Memory B cell (primary cell): ENCODE data around the gene NUS1.
"Not testable (repeated sequence)": the region's sequence is repeated elsewhere in the genome, so short reads cannot be mapped to it uniquely, and the experiment has no call there.

Experiments used
- ATAC-seq: fragments of 150-1000 bp; cut with Tn5 transposase; 2 replicates; pipeline ENCODE4 v1.10.0; 2021; ENCODE audit warnings: low read depth, mild to moderate bottlenecking, moderate library complexity
- DNase-seq, 2 donors: peaks; one replicate each; pipeline ENCODE4 v3.0.0; 2022; ENCODE audit warnings: low spot score in 2 of 2
- H3K27ac Mint-ChIP-seq: one replicate; pipeline ENCODE4 v1.8.0; 2022; ENCODE audit warnings: mild to moderate bottlenecking, moderate library complexity, mixed read lengths
- H3K27me3 Mint-ChIP-seq: one replicate; pipeline ENCODE4 v1.8.0; 2022; ENCODE audit warnings: mixed read lengths
- H3K36me3 Mint-ChIP-seq: one replicate; pipeline ENCODE4 v1.8.0; 2022; ENCODE audit warnings: mild to moderate bottlenecking, mixed read lengths
- H3K4me1 Mint-ChIP-seq: one replicate; pipeline ENCODE4 v1.8.0; 2022; ENCODE audit warnings: mixed read lengths
- H3K4me3 Mint-ChIP-seq: one replicate; pipeline ENCODE4 v1.8.0; 2022; ENCODE audit warnings: mild to moderate bottlenecking, moderate library complexity, mixed read lengths
- H3K9me3 Mint-ChIP-seq: one replicate; pipeline ENCODE4 v1.8.0; 2022; ENCODE audit warnings: mixed read lengths

The NUS1 gene

DNA sequence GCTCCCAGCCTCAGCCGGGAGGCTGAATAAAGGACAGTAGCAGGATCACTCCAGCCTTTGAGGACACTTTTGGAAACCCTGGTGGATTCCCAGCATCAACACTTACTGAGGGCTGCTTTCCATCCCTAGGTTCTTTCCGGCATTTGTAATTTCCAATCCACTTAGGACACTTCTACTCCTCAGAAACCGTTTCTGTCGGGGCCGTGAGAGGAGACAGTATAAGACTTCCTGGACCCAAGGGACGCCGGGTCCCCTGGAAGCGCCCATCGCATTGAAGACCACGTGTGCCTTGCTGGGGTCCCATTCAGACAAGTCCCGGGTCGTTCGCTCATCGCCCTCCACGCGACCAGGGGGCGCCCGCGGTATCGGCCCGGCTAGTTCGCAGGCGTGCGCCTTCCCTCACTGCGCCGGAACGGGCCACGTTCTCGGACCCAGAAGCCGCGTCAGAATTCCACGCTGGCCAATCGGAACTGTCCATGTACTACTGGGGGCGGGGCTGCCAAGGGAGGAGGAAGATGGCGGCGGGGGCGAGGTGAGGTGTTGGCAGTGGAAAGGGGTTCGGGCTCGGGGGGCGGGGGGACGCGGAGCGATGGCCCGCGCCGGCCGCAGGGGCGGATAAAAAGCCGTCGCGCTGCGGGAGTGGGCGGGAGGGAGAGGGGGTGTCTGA lies at the start of gene NUS1:
Gene NUS1 (plus strand): TSS at position 479 of the 667 bp plus-strand sequence. CDS start 202 bp downstream, outside the sequence.
- H3K4me3 Mint-ChIP-seq, result peak within 1 kb of the TSS; percentile 91
- H3K4me1 Mint-ChIP-seq, result peaks cover 32% of the 10 kb centered on the region
- peak; percentile 97 to 98 for DNase-seq
- no peaks in the 10 kb centered on the region for H3K9me3 Mint-ChIP-seq
- peaks cover 2% of the 10 kb centered on the region for H3K36me3 Mint-ChIP-seq
- ATAC-seq, result peak; percentile 95
- peak within 1 kb of the TSS; percentile 91 for H3K27ac Mint-ChIP-seq
- no peaks in the 10 kb centered on the region for H3K27me3 Mint-ChIP-seq

- DNase-seq (no peak), ATAC-seq (no peak)
- Mint-ChIP-seq H3K4me1 (no peaks in the 10 kb centered on the region), H3K36me3 (no peaks in the 10 kb centered on the region), H3K27me3 (no peaks in the 10 kb centered on the region), H3K27ac (no peak overlapping the region), H3K9me3 (peaks cover 5% of the 10 kb centered on the region), H3K4me3 (no peak overlapping the region)
These were observed 47.7 kb upstream of the NUS1 start for GRCh38 chr6:117627533-117627932.

GRCh38 chr6:117629119-117629660 lies 46.1 kb upstream of the NUS1 start:
- Mint-ChIP-seq H3K9me3 (peaks cover 5% of the 10 kb centered on the region), H3K27me3 (no peaks in the 10 kb centered on the region), H3K27ac (no peak overlapping the region), H3K4me1 (no peaks in the 10 kb centered on the region), H3K36me3 (no peaks in the 10 kb centered on the region), H3K4me3 (no peak overlapping the region)
- ATAC-seq, result no peak
- no peak for DNase-seq

- DNase-seq (no peak), ATAC-seq (no peak)
- peaks cover 1% of the 10 kb centered on the region for H3K9me3 Mint-ChIP-seq
- H3K36me3 Mint-ChIP-seq, result no peaks in the 10 kb centered on the region
- no peaks in the 10 kb centered on the region for H3K4me1 Mint-ChIP-seq
- H3K4me3 Mint-ChIP-seq, result no peak overlapping the region
- H3K27me3 Mint-ChIP-seq, result no peaks in the 10 kb centered on the region
- no peak overlapping the region for H3K27ac Mint-ChIP-seq
These were observed 37.5 kb upstream of the NUS1 start for GRCh38 chr6:117637770-117638169.

DNA sequence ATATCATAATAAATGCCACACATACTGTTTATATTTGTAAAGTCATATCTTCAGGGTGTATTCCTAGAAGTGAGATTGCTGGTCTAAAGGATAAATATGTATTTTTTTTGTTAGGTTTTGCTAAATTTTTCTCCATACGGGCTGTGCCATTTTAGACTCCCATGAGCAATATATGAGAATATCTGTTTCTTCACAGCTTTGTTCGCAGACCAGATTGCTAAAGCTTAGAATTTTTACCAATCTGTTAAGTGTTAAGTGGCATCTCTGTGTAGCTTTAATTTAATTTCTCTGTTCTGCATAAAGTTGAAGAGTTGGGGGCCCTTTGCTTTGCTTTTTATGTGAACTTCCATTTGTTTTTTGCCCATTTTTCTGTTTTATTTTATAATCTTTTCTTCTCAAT lies 32.3 kb upstream of the NUS1 start:
- ATAC-seq (no peak), DNase-seq (no peak)
- peaks cover 2% of the 10 kb centered on the region for H3K27me3 Mint-ChIP-seq
- no peak overlapping the region for H3K27ac Mint-ChIP-seq
- no peaks in the 10 kb centered on the region for H3K36me3 Mint-ChIP-seq
- H3K4me3 Mint-ChIP-seq, result no peak overlapping the region
- H3K9me3 Mint-ChIP-seq, result no peaks in the 10 kb centered on the region
- H3K4me1 Mint-ChIP-seq, result no peaks in the 10 kb centered on the region

GRCh38 chr6:117651984-117652383 lies 23.3 kb upstream of the NUS1 start:
- not testable (repeated sequence) for H3K27me3 Mint-ChIP-seq, ATAC-seq, H3K36me3 Mint-ChIP-seq, DNase-seq, H3K9me3 Mint-ChIP-seq, H3K4me3 Mint-ChIP-seq, H3K27ac Mint-ChIP-seq, H3K4me1 Mint-ChIP-seq

GRCh38 chr6:117653949-117654348 lies 21.3 kb upstream of the NUS1 start:
- Mint-ChIP-seq H3K27ac (no peak overlapping the region), H3K4me3 (no peak overlapping the region), H3K9me3 (no peaks in the 10 kb centered on the region), H3K4me1 (no peaks in the 10 kb centered on the region), H3K27me3 (no peaks in the 10 kb centered on the region), H3K36me3 (no peaks in the 10 kb centered on the region)
- no peak for DNase-seq
- ATAC-seq, result no peak

DNA sequence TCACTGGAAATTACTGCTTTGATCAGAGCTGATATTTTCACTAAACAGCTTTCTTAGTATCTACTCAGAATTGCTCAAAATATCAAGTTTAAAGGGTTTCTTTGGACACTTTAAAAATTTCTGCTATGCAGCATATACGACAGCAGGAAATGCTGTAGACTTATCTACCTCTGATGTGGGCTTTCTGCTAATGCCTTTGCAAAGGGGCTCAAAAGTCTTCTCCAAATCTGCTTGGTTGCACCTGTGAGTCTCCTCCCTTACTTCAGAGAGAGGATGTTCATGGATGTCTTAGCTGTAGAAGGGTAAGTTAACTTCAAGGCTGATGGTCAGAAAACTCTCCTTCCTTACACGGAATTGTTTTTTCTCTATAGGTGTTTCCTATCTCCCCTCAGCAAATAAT lies 19.9 kb upstream of the NUS1 start:
- no peak overlapping the region for H3K4me3 Mint-ChIP-seq
- H3K4me1 Mint-ChIP-seq, result no peaks in the 10 kb centered on the region
- no peaks in the 10 kb centered on the region for H3K27me3 Mint-ChIP-seq
- ATAC-seq (no peak), DNase-seq (no peak)
- H3K27ac Mint-ChIP-seq, result no peak overlapping the region
- H3K36me3 Mint-ChIP-seq, result no peaks in the 10 kb centered on the region
- no peaks in the 10 kb centered on the region for H3K9me3 Mint-ChIP-seq

DNA sequence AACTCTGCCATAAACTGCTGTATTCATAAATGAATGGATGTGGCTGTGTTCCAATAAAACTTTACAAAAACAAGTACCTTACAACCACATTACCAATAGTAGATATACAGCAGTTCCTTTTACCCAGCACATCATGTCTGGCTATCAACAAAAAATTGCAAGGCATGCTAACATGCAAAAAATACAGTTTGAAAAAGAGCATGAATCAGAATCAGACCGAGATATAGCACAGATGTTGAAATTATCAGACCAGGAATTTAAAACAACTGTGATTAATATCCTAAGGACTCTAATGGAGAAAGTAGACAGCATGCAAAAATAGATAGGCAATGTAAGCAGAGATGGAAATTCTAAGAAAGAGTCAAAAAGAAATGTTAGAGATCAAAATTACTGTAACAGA lies 8.4 kb upstream of the NUS1 start:
- H3K27ac Mint-ChIP-seq, result no peak overlapping the region
- no peak overlapping the region for H3K4me3 Mint-ChIP-seq
- no peaks in the 10 kb centered on the region for H3K4me1 Mint-ChIP-seq
- peaks cover 2% of the 10 kb centered on the region for H3K36me3 Mint-ChIP-seq
- H3K9me3 Mint-ChIP-seq, result peaks cover 4% of the 10 kb centered on the region
- DNase-seq (no peak), ATAC-seq (no peak)
- no peaks in the 10 kb centered on the region for H3K27me3 Mint-ChIP-seq

DNA sequence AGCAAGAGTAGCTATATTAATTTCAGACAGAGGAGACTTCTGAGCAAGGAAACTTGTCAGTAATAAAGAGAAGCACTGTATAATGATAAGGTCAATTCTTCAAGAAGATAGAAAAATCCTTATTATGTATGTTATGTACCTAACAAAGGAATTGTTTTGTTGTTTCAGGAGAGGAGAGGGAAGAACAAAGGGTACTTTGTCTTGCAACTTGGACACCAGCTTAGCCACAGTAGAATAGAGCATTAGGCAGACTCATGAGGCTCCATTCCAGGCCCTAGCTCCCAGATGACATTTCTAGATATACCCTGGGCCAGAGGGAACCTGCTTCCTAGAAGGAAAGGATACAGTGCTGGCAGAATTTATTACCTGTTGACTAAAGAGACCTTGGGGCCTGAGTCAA lies 6.5 kb upstream of the NUS1 start:
- Mint-ChIP-seq H3K27me3 (no peaks in the 10 kb centered on the region), H3K4me1 (peaks cover 1% of the 10 kb centered on the region), H3K27ac (no peak overlapping the region), H3K4me3 (no peak overlapping the region), H3K36me3 (peaks cover 2% of the 10 kb centered on the region), H3K9me3 (peaks cover 4% of the 10 kb centered on the region)
- ATAC-seq, result no peak
- DNase-seq, result no peak

- peak overlapping the region; percentile 91 for H3K4me3 Mint-ChIP-seq
- no peak overlapping the region for H3K27ac Mint-ChIP-seq
- ATAC-seq, result no peak
- peaks cover 2% of the 10 kb centered on the region for H3K36me3 Mint-ChIP-seq
- no peak for DNase-seq
- H3K9me3 Mint-ChIP-seq, result no peaks in the 10 kb centered on the region
- no peaks in the 10 kb centered on the region for H3K27me3 Mint-ChIP-seq
- peaks cover 29% of the 10 kb centered on the region for H3K4me1 Mint-ChIP-seq
These were observed 766 bp upstream of the NUS1 start for GRCh38 chr6:117674503-117674902.

- peak in 1 of 2 donors; percentile 15 for DNase-seq
- ATAC-seq, result peak; percentile 50
- H3K27me3 Mint-ChIP-seq, H3K9me3 Mint-ChIP-seq, H3K36me3 Mint-ChIP-seq: not testable (repeated sequence)
- H3K27ac Mint-ChIP-seq, result peak overlapping the region; percentile 91
- peak overlapping the region; percentile 91 for H3K4me3 Mint-ChIP-seq
- peaks cover 35% of the 10 kb centered on the region for H3K4me1 Mint-ChIP-seq
These were observed 511 bp downstream of the NUS1 start for GRCh38 chr6:117675658-117676301.

- peak overlapping the region; percentile 91 for H3K4me3 Mint-ChIP-seq
- H3K36me3 Mint-ChIP-seq, result peaks cover 2% of the 10 kb centered on the region
- DNase-seq, result no peak
- no peaks in the 10 kb centered on the region for H3K27me3 Mint-ChIP-seq
- peaks cover 41% of the 10 kb centered on the region for H3K4me1 Mint-ChIP-seq
- H3K27ac Mint-ChIP-seq, result peak overlapping the region; percentile 91
- ATAC-seq, result no peak
- no peaks in the 10 kb centered on the region for H3K9me3 Mint-ChIP-seq
These were observed 1.4 kb downstream of the NUS1 start for GRCh38 chr6:117676577-117677218.

DNA sequence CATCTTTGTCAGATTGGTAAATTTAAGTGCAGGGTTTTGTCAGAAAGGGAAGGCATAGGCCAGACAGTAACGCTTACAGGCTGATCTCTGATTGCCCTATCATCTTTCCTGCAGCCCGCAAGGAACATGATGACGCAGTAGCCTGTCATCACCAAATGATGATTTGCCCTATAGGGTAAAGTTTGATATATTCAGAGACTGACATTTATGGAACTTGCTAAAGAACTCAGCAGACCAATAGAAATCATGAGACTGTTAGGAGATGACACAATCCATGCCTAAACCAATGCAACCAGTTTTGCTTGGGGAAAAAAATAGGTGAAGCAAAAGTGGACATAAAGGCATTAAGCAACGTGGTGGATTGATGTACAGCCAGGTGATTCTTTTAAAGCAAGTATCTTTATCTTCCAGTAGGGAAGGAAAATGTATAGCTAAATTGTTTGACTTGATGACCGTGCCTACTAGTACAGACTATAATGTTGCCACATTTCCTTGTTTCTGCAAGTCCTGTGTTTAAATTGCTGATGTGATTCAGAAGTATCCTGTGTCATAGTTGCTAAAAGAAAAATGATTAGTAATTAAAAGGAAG lies 2.4 kb downstream of the NUS1 start:
- no peak overlapping the region for H3K4me3 Mint-ChIP-seq
- peak overlapping the region; percentile 91 for H3K27ac Mint-ChIP-seq

More for the DNA sequence above, 2.4 kb downstream of the NUS1 start:
- DNase-seq (no peak), ATAC-seq (no peak)
- Mint-ChIP-seq H3K4me1 (peaks cover 45% of the 10 kb centered on the region), H3K27me3 (no peaks in the 10 kb centered on the region), H3K36me3 (peaks cover 2% of the 10 kb centered on the region), H3K9me3 (no peaks in the 10 kb centered on the region)
